Neutrophil (primary cell): ENCODE results near the gene JPH3.

ENCODE experiments used
- H3K27ac ChIP-seq: fragments of 200-600 bp; sonication (generic); 2 replicates; pipeline ENCODE4 v1.5.1; 2016; ENCODE audit warnings: mild to moderate bottlenecking, moderate library complexity
- H3K27me3 ChIP-seq: fragments of 200-600 bp; sonication (generic); 2 replicates; pipeline ENCODE4 v1.6.0; 2016; ENCODE audit warnings: mild to moderate bottlenecking
- H3K36me3 ChIP-seq: fragments of 200-600 bp; sonication (generic); 2 replicates; pipeline ENCODE4 v1.5.1; 2017
- H3K4me1 ChIP-seq, 2 experiments: fragments of 200-600 bp in 1 of 2; sonication (generic) in 1 of 2; 1 replicate in 1 of 2; 2 replicates in 1 of 2; pipeline versions ENCODE4 v1.5.1 to v1.6.1; 2013 to 2016; ENCODE audit warnings: low read depth in 1 of 2, low read length in 1 of 2, mild to moderate bottlenecking in 1 of 2, moderate library complexity in 1 of 2; ENCODE audit not compliant: control insufficient read depth in 1 of 2, insufficient read depth in 1 of 2
- H3K4me3 ChIP-seq, 2 experiments: fragments of 200-600 bp in 1 of 2; sonication (generic) in 1 of 2; 1 replicate in 1 of 2; 2 replicates in 1 of 2; pipeline ENCODE4 v1.5.1; 2013 to 2016; ENCODE audit warnings: low read depth in 1 of 2, low read length in 1 of 2, mild to moderate bottlenecking in 1 of 2, moderate library complexity in 1 of 2
- H3K9me3 ChIP-seq: fragments of 200-600 bp; sonication (generic); 2 replicates; pipeline ENCODE4 v1.5.1; 2016
- TF ChIP-seq, protein P1 (sequence below): fragments of 200-600 bp; sonication (generic); IDR thresholded peaks from 2 replicates; pipeline ENCODE4 v1.5.1; 2016; ENCODE audit warnings: antibody characterized with exemption

Gene JPH3

GRCh38 chr16:87700406-87701077 lies 98.2 kb downstream of the JPH3 start:
- peaks cover 22 to 25% of the 10 kb centered on the region in 2 experiments for H3K4me1 ChIP-seq
- no peaks in the 10 kb centered on the region for H3K27me3 ChIP-seq
- H3K36me3 ChIP-seq, result peaks cover 26% of the 10 kb centered on the region
- H3K9me3 ChIP-seq, result no peaks in the 10 kb centered on the region
- TF ChIP-seq, protein P1, sequence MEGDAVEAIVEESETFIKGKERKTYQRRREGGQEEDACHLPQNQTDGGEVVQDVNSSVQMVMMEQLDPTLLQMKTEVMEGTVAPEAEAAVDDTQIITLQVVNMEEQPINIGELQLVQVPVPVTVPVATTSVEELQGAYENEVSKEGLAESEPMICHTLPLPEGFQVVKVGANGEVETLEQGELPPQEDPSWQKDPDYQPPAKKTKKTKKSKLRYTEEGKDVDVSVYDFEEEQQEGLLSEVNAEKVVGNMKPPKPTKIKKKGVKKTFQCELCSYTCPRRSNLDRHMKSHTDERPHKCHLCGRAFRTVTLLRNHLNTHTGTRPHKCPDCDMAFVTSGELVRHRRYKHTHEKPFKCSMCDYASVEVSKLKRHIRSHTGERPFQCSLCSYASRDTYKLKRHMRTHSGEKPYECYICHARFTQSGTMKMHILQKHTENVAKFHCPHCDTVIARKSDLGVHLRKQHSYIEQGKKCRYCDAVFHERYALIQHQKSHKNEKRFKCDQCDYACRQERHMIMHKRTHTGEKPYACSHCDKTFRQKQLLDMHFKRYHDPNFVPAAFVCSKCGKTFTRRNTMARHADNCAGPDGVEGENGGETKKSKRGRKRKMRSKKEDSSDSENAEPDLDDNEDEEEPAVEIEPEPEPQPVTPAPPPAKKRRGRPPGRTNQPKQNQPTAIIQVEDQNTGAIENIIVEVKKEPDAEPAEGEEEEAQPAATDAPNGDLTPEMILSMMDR, result no peak
- H3K4me3 ChIP-seq, result no peak overlapping the region
- H3K27ac ChIP-seq, result no peak overlapping the region

- TF ChIP-seq, protein P1, result no peak
- H3K27me3 ChIP-seq, result no peaks in the 10 kb centered on the region
- no peaks in the 10 kb centered on the region for H3K9me3 ChIP-seq
- peaks cover 22 to 25% of the 10 kb centered on the region in 2 experiments for H3K4me1 ChIP-seq
- no peak overlapping the region for H3K4me3 ChIP-seq
- H3K27ac ChIP-seq, result no peak overlapping the region
- peaks cover 20% of the 10 kb centered on the region for H3K36me3 ChIP-seq
Measured at GRCh38 chr16:87701078-87701460, 98.8 kb downstream of the JPH3 start.

DNA sequence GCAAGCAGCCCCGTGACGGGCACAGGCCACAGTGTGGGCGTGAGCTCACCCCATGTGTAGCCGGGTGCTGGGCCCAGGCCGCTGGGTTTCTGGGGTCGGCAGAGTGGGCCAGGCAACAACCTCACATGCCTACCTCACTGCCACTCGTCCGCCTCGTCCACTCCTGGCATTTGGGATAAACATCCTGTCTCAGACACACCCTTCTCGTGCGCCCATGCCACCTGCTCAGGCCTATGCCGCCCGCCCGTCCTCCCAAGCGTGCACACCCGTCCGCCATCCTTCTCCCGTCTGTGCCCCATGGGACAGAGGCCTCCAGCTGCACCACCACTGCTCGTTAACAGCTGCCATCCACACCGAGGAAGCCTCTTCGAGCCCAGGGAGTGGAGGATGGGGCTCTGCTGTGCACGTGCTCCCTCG lies 99.2 kb downstream of the JPH3 start:
- Histone ChIP-seq H3K27me3 (no peaks in the 10 kb centered on the region), H3K9me3 (no peaks in the 10 kb centered on the region), H3K4me3 (no peak overlapping the region), H3K4me1 (peaks cover 22 to 25% of the 10 kb centered on the region in 2 experiments), H3K36me3 (peaks cover 20% of the 10 kb centered on the region), H3K27ac (no peak overlapping the region)
- TF ChIP-seq, protein P1, result no peak

DNA sequence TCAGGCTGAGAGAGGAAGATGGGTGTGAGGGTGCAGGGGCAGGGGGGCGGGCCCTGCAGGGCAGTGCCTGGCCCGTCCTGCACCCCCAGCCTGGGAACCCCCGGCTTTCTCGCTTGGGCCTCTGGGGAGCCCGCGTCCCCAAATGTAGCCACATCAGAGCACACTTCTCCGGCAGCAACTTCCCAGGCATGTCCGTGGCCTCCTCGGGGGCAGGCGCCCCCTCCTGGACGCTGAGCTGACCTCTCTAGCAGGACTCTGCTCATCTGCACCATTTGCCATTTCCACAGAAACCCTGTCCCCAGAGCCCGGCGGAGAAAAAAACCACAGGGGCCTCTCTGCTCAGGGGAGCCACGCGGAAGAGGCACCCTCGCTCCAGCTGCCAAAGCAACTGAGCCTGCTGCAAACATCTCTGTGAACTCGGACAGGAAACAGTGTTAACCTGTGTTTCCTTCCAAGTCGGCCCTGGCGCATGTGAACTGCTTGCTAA lies 100.1 kb downstream of the JPH3 start:
- TF ChIP-seq, protein P1, result no peak
- Histone ChIP-seq H3K4me1 (peaks cover 22 to 25% of the 10 kb centered on the region in 2 experiments), H3K27ac (no peak overlapping the region), H3K9me3 (no peaks in the 10 kb centered on the region), H3K4me3 (no peak overlapping the region), H3K27me3 (no peaks in the 10 kb centered on the region), H3K36me3 (peaks cover 28% of the 10 kb centered on the region)

GRCh38 chr16:87703071-87703470 lies 100.8 kb downstream of the JPH3 start:
- Histone ChIP-seq H3K36me3 (peaks cover 35% of the 10 kb centered on the region), H3K27me3 (no peaks in the 10 kb centered on the region), H3K27ac (no peak overlapping the region)

More at GRCh38 chr16:87703071-87703470, 100.8 kb downstream of the JPH3 start:
- Histone ChIP-seq H3K9me3 (no peaks in the 10 kb centered on the region), H3K4me1 (peaks cover 22 to 25% of the 10 kb centered on the region in 2 experiments), H3K4me3 (no peak overlapping the region)
- TF ChIP-seq, protein P1, result no peak
